GM18909 (cell line): Measurements from ENCODE around the gene DCBLD2.
"Not testable (repeated sequence)": the region's sequence is repeated elsewhere in the genome, so short reads cannot be mapped to it uniquely, and the experiment has no call there.

Experiments used
- ATAC-seq: cut with Tn5 transposase; IDR thresholded peaks from one replicate; pipeline ENCODE4 v1.9.1; 2021; ENCODE audit warnings: mild to moderate bottlenecking; ENCODE audit not compliant: unreplicated experiment, poor library complexity

The DCBLD2 gene

GRCh38 chr3:98839846-98840245 lies 61.6 kb downstream of the DCBLD2 start:
- ATAC-seq = no peak

- ATAC-seq = not testable (repeated sequence)
Observed at GRCh38 chr3:98831060-98831459, 70.4 kb downstream of the DCBLD2 start.

GRCh38 chr3:98829246-98829832 lies 72.2 kb downstream of the DCBLD2 start:
- ATAC-seq = no peak

- no peak for ATAC-seq
Observed at GRCh38 chr3:98827221-98827920, 74.1 kb downstream of the DCBLD2 start.

GRCh38 chr3:98826126-98826525 lies 75.4 kb downstream of the DCBLD2 start:
- no peak for ATAC-seq

GRCh38 chr3:98824256-98824655 lies 77.2 kb downstream of the DCBLD2 start:
- ATAC-seq = no peak

GRCh38 chr3:98823791-98824190 lies 77.7 kb downstream of the DCBLD2 start:
- ATAC-seq = no peak

- no peak for ATAC-seq
Observed at GRCh38 chr3:98821063-98821462, 80.4 kb downstream of the DCBLD2 start.

- ATAC-seq = peak; percentile 90
Observed at GRCh38 chr3:98817547-98818041, 83.9 kb downstream of the DCBLD2 start.

GRCh38 chr3:98814817-98815420 lies 86.6 kb downstream of the DCBLD2 start:
- ATAC-seq = no peak

GRCh38 chr3:98812851-98813374 lies 88.6 kb downstream of the DCBLD2 start:
- ATAC-seq = peak; percentile 63

GRCh38 chr3:98811048-98811447 lies 90.4 kb downstream of the DCBLD2 start:
- ATAC-seq = no peak

- ATAC-seq = no peak
Observed at GRCh38 chr3:98809557-98809956, 91.9 kb downstream of the DCBLD2 start.

GRCh38 chr3:98808071-98808470 lies 93.4 kb downstream of the DCBLD2 start:
- ATAC-seq = no peak

GRCh38 chr3:98807561-98807960 lies 93.9 kb downstream of the DCBLD2 start:
- no peak for ATAC-seq

- ATAC-seq = no peak
Observed at GRCh38 chr3:98807011-98807410, 94.5 kb downstream of the DCBLD2 start.

GRCh38 chr3:98806521-98806920 lies 95.0 kb downstream of the DCBLD2 start:
- ATAC-seq = no peak

- ATAC-seq = no peak
Observed at GRCh38 chr3:98805571-98805970, 95.9 kb downstream of the DCBLD2 start.

GRCh38 chr3:98801043-98801747 lies 100.3 kb downstream of the DCBLD2 start:
- no peak for ATAC-seq

- ATAC-seq = no peak
Observed at GRCh38 chr3:98800401-98800800, 101.1 kb downstream of the DCBLD2 start.

- ATAC-seq = no peak
Observed at GRCh38 chr3:98799479-98799878, 102.0 kb downstream of the DCBLD2 start.
